GM12878 (cell line): ENCODE measurements around the gene SIMC1. TPM values are rescaled to one million over a fixed set of nuclear protein-coding genes. Genes with fewer than 3 reads are reported as not detected.
A peak's percentile ranks its signal among the peaks of the same experiment; 100 is the strongest.

Experiments used
- ATAC-seq: fragments of 200-7000 bp; cut with Tn5 transposase; 3 replicates; pipeline ENCODE4 v1.9.1; 2020; ENCODE audit warnings: mild to moderate bottlenecking, moderate library complexity
- BruUV-seq: library from RNA; stranded (reverse); fragments of 400-500 nt; replicated peaks from 2 replicates; lab custom pipeline; 2021; lab: Mats Ljungman, UMichigan
- CTCF ChIA-PET: fragments of 300-600 bp; sonication (Branson Sonifier 250); formaldehyde crosslinking; extraction: SDS; loops from one replicate; lab custom pipeline; 2021; ENCODE audit warnings: inconsistent platforms; lab: Yijun Ruan, JAX
- POLR2A ChIA-PET: fragments of 350-600 bp; formaldehyde crosslinking; extraction: SDS; loops from one replicate; lab custom pipeline; 2021; ENCODE audit warnings: inconsistent platforms; lab: Charles Lee
- RAD21 ChIA-PET: fragments of 300-600 bp; sonication (Branson Sonifier 250); formaldehyde crosslinking; loops from one replicate; lab custom pipeline; 2023; ENCODE audit warnings: antibody characterized with exemption; ENCODE audit not compliant: unreplicated experiment; lab: Charles Lee
- SMC1A ChIA-PET: fragments of 300-600 bp; sonication (Branson Sonifier 250); formaldehyde crosslinking; loops from one replicate; lab custom pipeline; 2023; ENCODE audit not compliant: unreplicated experiment, uncharacterized antibody; lab: Charles Lee
- DNase-seq: peaks from one replicate; pipeline ENCODE4 v3.0.0-alpha.2; 2011; ENCODE audit warnings: low read depth, low spot score
- FAIRE-seq: peaks from 3 replicates; lab custom pipeline; 2011; peaks lifted over from hg19 to GRCh38; lab: Jason Lieb, UNC
- H2AFZ ChIP-seq: 2 replicates; pipeline ENCODE4 v1.6.0; 2011; ENCODE audit warnings: low read depth, low read length, control low read depth; ENCODE audit not compliant: control insufficient read depth
- H3K27ac ChIP-seq: 2 replicates; pipeline ENCODE4 v1.5.1; 2011; ENCODE audit warnings: control low read depth; ENCODE audit not compliant: control insufficient read depth, insufficient read depth
- H3K27me3 ChIP-seq, 2 experiments: replicated peaks in 1 of 2; 2 replicates each; pipeline versions ENCODE4 v1.6.0 to v1.6.1; 2011; ENCODE audit warnings: low read length in 1 of 2; ENCODE audit not compliant: control insufficient read depth in 2 of 2, insufficient read depth in 2 of 2
- H3K36me3 ChIP-seq, 2 experiments: 2 replicates each; pipeline ENCODE4 v1.5.1; 2011; ENCODE audit warnings: low read length in 1 of 2; ENCODE audit not compliant: control insufficient read depth in 2 of 2, insufficient read depth in 2 of 2
- H3K4me1 ChIP-seq: 2 replicates; pipeline ENCODE4 v1.6.1; 2011; ENCODE audit warnings: mild to moderate bottlenecking, low read length, moderate library complexity, mixed read lengths; ENCODE audit not compliant: control insufficient read depth, insufficient read depth
- H3K4me2 ChIP-seq: 2 replicates; pipeline ENCODE4 v1.6.0; 2011; ENCODE audit warnings: control low read depth; ENCODE audit not compliant: control insufficient read depth, insufficient read depth
- H3K4me3 ChIP-seq: fragments of 200-600 bp; sonication (generic); 2 replicates; pipeline ENCODE4 v1.5.1; 2016
- H3K79me2 ChIP-seq: 2 replicates; pipeline ENCODE4 v1.6.0; 2011; ENCODE audit warnings: low read length; ENCODE audit not compliant: control insufficient read depth, insufficient read depth
- H3K9ac ChIP-seq: 2 replicates; pipeline ENCODE4 v1.8.0; 2011; ENCODE audit warnings: low read length, control low read depth, mixed read lengths; ENCODE audit not compliant: control insufficient read depth, insufficient read depth
- H3K9me3 ChIP-seq: replicated peaks from 3 replicates; pipeline ENCODE4 v1.5.1; 2011; ENCODE audit warnings: mild to moderate bottlenecking, low read length; ENCODE audit not compliant: control insufficient read depth, insufficient read depth
- H4K20me1 ChIP-seq: 2 replicates; pipeline ENCODE4 v1.6.0; 2011; ENCODE audit not compliant: control insufficient read depth, insufficient read depth
- BACH1 ChIP-seq: fragments of 450-650 bp; IDR thresholded peaks from 2 replicates; pipeline ENCODE4 v1.6.1; 2017; ENCODE audit warnings: mild to moderate bottlenecking, borderline replicate concordance
- CREB1 ChIP-seq: IDR thresholded peaks from 2 replicates; pipeline ENCODE4 v1.6.1; 2012; ENCODE audit warnings: low read depth, mild to moderate bottlenecking, inconsistent platforms
- EZH2 ChIP-seq: IDR thresholded peaks from 2 replicates; pipeline ENCODE4 v1.6.1; 2012; ENCODE audit warnings: low read depth, mild to moderate bottlenecking, control low read depth, inconsistent platforms, low read length, borderline replicate concordance; ENCODE audit not compliant: control insufficient read depth
- HDAC2 ChIP-seq: fragments of 200-600 bp; sonication (generic); IDR thresholded peaks from 2 replicates; pipeline ENCODE4 v1.6.1; 2017
- JUND ChIP-seq: IDR thresholded peaks from 2 replicates; pipeline ENCODE4 v1.6.1; 2012; ENCODE audit warnings: low read depth, mild to moderate bottlenecking, low read length, improper control_type of control experiment, moderate library complexity
- NR2C1 ChIP-seq: fragments of 450-650 bp; IDR thresholded peaks from 2 replicates; pipeline ENCODE4 v1.6.1; 2017; ENCODE audit warnings: antibody characterized with exemption, mild to moderate bottlenecking, moderate library complexity
- PML ChIP-seq: IDR thresholded peaks from 2 replicates; pipeline ENCODE4 v1.6.1; 2012; ENCODE audit warnings: low read length, inconsistent platforms
- POLR2A ChIP-seq: IDR thresholded peaks from 2 replicates; pipeline ENCODE4 v1.6.1; 2011; ENCODE audit warnings: low read depth, mild to moderate bottlenecking, low read length
- POU2F2 ChIP-seq: IDR thresholded peaks from 3 replicates; pipeline ENCODE4 v1.6.1; 2011; ENCODE audit warnings: low read depth, mild to moderate bottlenecking, low read length, borderline replicate concordance
- RCOR1 ChIP-seq: conservative IDR thresholded peaks from 2 replicates; pipeline ENCODE4 v1.6.1; 2012; ENCODE audit warnings: low read depth, low read length, improper control_type of control experiment
- RELA ChIP-seq: fragments of 450-650 bp; IDR thresholded peaks from 2 replicates; pipeline ENCODE4 v1.8.0; 2014; ENCODE audit warnings: borderline replicate concordance; ENCODE audit not compliant: partially characterized antibody
- SIN3A ChIP-seq: IDR thresholded peaks from 2 replicates; pipeline ENCODE4 v1.6.1; 2012; ENCODE audit warnings: low read depth, low read length, improper control_type of control experiment
- SPI1 ChIP-seq: IDR thresholded peaks from 2 replicates; pipeline ENCODE4 v1.6.1; 2011; ENCODE audit warnings: low read depth, mild to moderate bottlenecking, low read length, moderate library complexity, borderline replicate concordance; ENCODE audit not compliant: insufficient read depth
- STAT1 ChIP-seq: fragments of 450-650 bp; conservative IDR thresholded peaks from 2 replicates; pipeline ENCODE4 v1.6.1; 2014; ENCODE audit warnings: antibody characterized with exemption, mild to moderate bottlenecking
- TARDBP ChIP-seq: IDR thresholded peaks from 2 replicates; pipeline ENCODE4 v1.6.1; 2016; ENCODE audit warnings: borderline replicate concordance
- TBL1XR1 ChIP-seq: IDR thresholded peaks from 2 replicates; pipeline ENCODE4 v1.6.1; 2012; ENCODE audit warnings: low read depth, low read length, improper control_type of control experiment
- TCF12 ChIP-seq: IDR thresholded peaks from 2 replicates; pipeline ENCODE4 v1.6.1; 2011; ENCODE audit warnings: low read depth, mild to moderate bottlenecking, low read length
- ZNF274 ChIP-seq: IDR thresholded peaks from one replicate; pipeline ENCODE4 v1.8.0; 2011; ENCODE audit not compliant: insufficient read length, insufficient read depth
- ZSCAN29 ChIP-seq: fragments of 450-650 bp; IDR thresholded peaks from 2 replicates; pipeline ENCODE4 v1.6.1; 2017; ENCODE audit warnings: mild to moderate bottlenecking, moderate library complexity
- WGBS: methylation state at CpG from one replicate; pipeline ENCODE4 v1.1.6; 2016; ENCODE audit warnings: low lambda C conversion rate; ENCODE audit not compliant: insufficient replicate concordance, insufficient coverage; ENCODE audit errors: missing lambda C conversion rate; 5-methylcytosine and 5-hydroxymethylcytosine counted together
- in situ Hi-C: fragments of 300-500 bp; cut with MboI; formaldehyde crosslinking; loops from 9 replicates; pipeline ENCODE4 v1.14.3; 2018; ENCODE audit warnings: mixed read lengths
- intact Hi-C: fragments of 100-400 bp; cut with micrococcal nuclease; formaldehyde crosslinking; loops from one replicate; pipeline ENCODE4 v1.14.2; 2022; ENCODE audit not compliant: unreplicated experiment
- polyA plus RNA-seq, 11 experiments: library from polyadenylated mRNA; depleted of rRNA in 4 of 11; unstranded in 6 of 11; stranded (reverse) in 5 of 11; fragments of >200 nt; fragmentation: Nextera tagmentation in 4 of 11; fragmentation: Illumina TruSeq in 1 of 11; extraction: Ambion mirVana in 4 of 11; extraction: Trizol in 1 of 11; gene quantifications; 1 replicate in 1 of 11; 2 replicates in 10 of 11; pipeline versions ENCODE4 v1.2.1 to v1.2.3, GENCODE V29; 2011 to 2016; ENCODE audit warnings: inconsistent platforms in 2 of 11, missing spikeins in 2 of 11, low read depth in 1 of 11
- total RNA-seq, 4 experiments: library from RNA; depleted of rRNA in 3 of 4; stranded (reverse); fragments of >200 nt in 3 of 4; fragmentation: Illumina TruSeq in 1 of 4; extraction: Trizol in 1 of 4; gene quantifications; 2 replicates each; pipeline versions ENCODE4 v1.2.1 to v1.2.3, GENCODE V29; 2013 to 2021
- TF ChIP-seq, protein P1 (sequence below): IDR thresholded peaks from 2 replicates; pipeline ENCODE4 v1.6.1; 2011; ENCODE audit warnings: low read depth, low read length, improper control_type of control experiment, borderline replicate concordance
- TF ChIP-seq, protein P2 (sequence below): fragments of 450-650 bp; IDR thresholded peaks from 2 replicates; pipeline ENCODE4 v1.6.1; 2016; ENCODE audit warnings: mild to moderate bottlenecking
- TF ChIP-seq, protein P3 (sequence below): fragments of 450-650 bp; IDR thresholded peaks from 2 replicates; pipeline ENCODE4 v1.6.1; 2016; ENCODE audit warnings: mild to moderate bottlenecking

Gene SIMC1
- total and polyA plus RNA-seq, 10 of the 15 experiments (the other 5 are each of a cell fraction or from before 2014, with no cell fraction given), result 3.0 to 16.5 (median 10.4) TPM

DNA sequence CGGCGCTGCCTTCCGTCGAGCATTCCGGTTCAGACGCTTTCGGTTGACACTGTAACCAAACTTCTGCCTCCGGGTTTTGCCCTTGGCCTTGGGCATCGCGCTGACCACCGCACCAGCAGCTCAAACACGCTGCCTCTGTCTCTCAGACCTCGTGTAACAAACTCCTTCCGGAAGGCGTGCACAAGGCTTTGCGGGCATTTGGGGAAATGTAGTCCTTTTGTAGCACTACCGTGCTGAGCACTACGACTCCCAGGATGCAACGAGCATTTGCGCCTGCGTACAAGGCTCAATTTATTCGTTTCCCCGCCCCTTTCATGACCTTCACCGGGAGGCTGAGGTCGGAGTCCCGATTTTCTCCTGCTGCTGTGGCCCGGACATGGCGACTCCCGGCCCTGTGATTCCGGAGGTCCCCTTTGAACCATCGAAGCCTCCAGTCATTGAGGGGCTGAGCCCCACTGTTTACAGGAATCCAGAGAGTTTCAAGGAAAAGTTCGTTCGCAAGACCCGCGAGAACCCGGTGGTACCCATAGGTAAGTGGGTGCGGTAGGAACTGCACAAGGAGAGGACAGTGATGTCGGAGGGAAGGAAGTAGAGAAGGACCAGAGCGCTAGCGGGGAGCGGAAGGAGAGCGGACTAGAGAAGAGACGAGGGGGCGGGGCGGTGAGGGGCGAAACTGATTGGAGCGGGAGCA lies 150.4 kb downstream of the SIMC1 start, which contains the start of the genes HIGD2A and NOP16:
Gene HIGD2A, plus strand, starts transcription at position 308 of the 691 bp plus-strand sequence. Its CDS starts 69 bp downstream, at position 377.
Gene NOP16, minus strand, starts transcription at position 155 of the 691 bp plus-strand sequence. Its CDS starts 59 bp downstream, at position 96.
- peak; percentile 97 for DNase-seq
- peak; percentile 91 for ATAC-seq
- ChIA-PET RAD21 (interaction anchor here (1.5 to 1.6 kb wide), 2 partner anchors 27 to 149 kb away, joined by 5 to 6 read pairs; partner anchors contain the start of genes KIAA1191 and RNF44), POLR2A (interaction anchor here (0.5 to 1.6 kb wide), 8 partner anchors 9 to 1746 kb away, joined by 3 to 9 read pairs (median 4); partner anchors contain the start of gene KIAA1191), SMC1A (interaction anchor here (0.7 to 2.0 kb wide), 5 partner anchors 26 to 70 kb away, joined by 3 to 7 read pairs (median 3); partner anchors contain the start of gene KIAA1191), CTCF (interaction anchor here (1.1 to 1.8 kb wide), 2 partner anchors 26 to 59 kb away, joined by 4 to 8 read pairs; partner anchors contain the start of gene FAF2)
- H2AFZ ChIP-seq, result peak within 1 kb of the TSS; percentile 95
- peaks cover 11% of the 10 kb centered on the region for H3K4me1 ChIP-seq
- H3K9ac ChIP-seq, result peak within 1 kb of the TSS; percentile 87
- peak within 1 kb of the TSS; percentile 97 for H3K27ac ChIP-seq
- H3K36me3 ChIP-seq, result peaks cover 17 to 25% of the 10 kb centered on the region in 2 experiments
- BruUV-seq, result no TSS peak
- peaks cover 50% of the 10 kb centered on the region for H3K79me2 ChIP-seq
- H4K20me1 ChIP-seq, result peaks cover 3% of the 10 kb centered on the region; the same call in 1 of the 2 replicates
- peak; percentile 99 for FAIRE-seq
- in situ Hi-C loops, result no loop called here
- intact Hi-C loops, result loop anchor here (1.0 to 10.0 kb wide), 5 partner anchors 23 to 151 kb away; partner anchors contain the start of genes ARL10, FAF2, KIAA1191 and RNF44
- H3K27me3 ChIP-seq, result no peaks in the 10 kb centered on the region
- H3K4me2 ChIP-seq, result peak within 1 kb of the TSS; percentile 94
- WGBS, result under 1% methylated on average over 46 of the region's 47 CpGs
- H3K9me3 ChIP-seq, result no peaks in the 10 kb centered on the region
- H3K4me3 ChIP-seq, result peak within 1 kb of the TSS; percentile 90
- peak; percentile 29 for TF ChIP-seq TCF12
- peak; percentile 97 for TF ChIP-seq SIN3A
- 0 out of 2 replicates have a peak, but pooled peaks have one; percentile 76 for TF ChIP-seq PML
- TF ChIP-seq ZNF274, result no peak
- no peak; the same call in 1 of the 2 replicates for TF ChIP-seq HDAC2
- TF ChIP-seq BACH1, result 0 out of 2 replicates have a peak, but pooled peaks have one; percentile 22
- TF ChIP-seq, protein P1, sequence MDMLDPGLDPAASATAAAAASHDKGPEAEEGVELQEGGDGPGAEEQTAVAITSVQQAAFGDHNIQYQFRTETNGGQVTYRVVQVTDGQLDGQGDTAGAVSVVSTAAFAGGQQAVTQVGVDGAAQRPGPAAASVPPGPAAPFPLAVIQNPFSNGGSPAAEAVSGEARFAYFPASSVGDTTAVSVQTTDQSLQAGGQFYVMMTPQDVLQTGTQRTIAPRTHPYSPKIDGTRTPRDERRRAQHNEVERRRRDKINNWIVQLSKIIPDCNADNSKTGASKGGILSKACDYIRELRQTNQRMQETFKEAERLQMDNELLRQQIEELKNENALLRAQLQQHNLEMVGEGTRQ, result no peak
- peak; percentile 26; the same call in 1 of the 2 replicates for TF ChIP-seq TARDBP
- peak; percentile 65; the same call in 1 of the 2 replicates for TF ChIP-seq TBL1XR1
- TF ChIP-seq EZH2, result no peak
- TF ChIP-seq POLR2A, result peak; percentile 90
- TF ChIP-seq, protein P2, sequence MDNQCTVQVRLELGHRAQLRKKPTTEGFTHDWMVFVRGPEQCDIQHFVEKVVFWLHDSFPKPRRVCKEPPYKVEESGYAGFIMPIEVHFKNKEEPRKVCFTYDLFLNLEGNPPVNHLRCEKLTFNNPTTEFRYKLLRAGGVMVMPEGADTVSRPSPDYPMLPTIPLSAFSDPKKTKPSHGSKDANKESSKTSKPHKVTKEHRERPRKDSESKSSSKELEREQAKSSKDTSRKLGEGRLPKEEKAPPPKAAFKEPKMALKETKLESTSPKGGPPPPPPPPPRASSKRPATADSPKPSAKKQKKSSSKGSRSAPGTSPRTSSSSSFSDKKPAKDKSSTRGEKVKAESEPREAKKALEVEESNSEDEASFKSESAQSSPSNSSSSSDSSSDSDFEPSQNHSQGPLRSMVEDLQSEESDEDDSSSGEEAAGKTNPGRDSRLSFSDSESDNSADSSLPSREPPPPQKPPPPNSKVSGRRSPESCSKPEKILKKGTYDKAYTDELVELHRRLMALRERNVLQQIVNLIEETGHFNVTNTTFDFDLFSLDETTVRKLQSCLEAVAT, result peak; percentile 87
- peak; percentile 77 for TF ChIP-seq CREB1
- peak; percentile 63 for TF ChIP-seq RELA
- TF ChIP-seq JUND, result no peak
- TF ChIP-seq, protein P3, sequence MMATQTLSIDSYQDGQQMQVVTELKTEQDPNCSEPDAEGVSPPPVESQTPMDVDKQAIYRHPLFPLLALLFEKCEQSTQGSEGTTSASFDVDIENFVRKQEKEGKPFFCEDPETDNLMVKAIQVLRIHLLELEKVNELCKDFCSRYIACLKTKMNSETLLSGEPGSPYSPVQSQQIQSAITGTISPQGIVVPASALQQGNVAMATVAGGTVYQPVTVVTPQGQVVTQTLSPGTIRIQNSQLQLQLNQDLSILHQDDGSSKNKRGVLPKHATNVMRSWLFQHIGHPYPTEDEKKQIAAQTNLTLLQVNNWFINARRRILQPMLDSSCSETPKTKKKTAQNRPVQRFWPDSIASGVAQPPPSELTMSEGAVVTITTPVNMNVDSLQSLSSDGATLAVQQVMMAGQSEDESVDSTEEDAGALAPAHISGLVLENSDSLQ, result peak; percentile 56
- 0 out of 3 replicates have a peak, but pooled peaks have one; percentile 59 for TF ChIP-seq POU2F2
- TF ChIP-seq ZSCAN29, result no peak
- peak; percentile 15; the same call in 1 of the 2 replicates for TF ChIP-seq SPI1
- 0 out of 2 replicates have a peak, but pooled peaks have one; percentile 53 for TF ChIP-seq STAT1
- no peak for TF ChIP-seq RCOR1
- TF ChIP-seq NR2C1, result peak; percentile 84
